Astrocyte of the spinal cord (primary cell): ENCODE results near the gene TPRN.

ENCODE experiments used
- DNase-seq: peaks from one replicate; pipeline ENCODE4 v3.0.0; 2011; ENCODE audit warnings: low read depth, low spot score
- H3K4me3 ChIP-seq: 2 replicates; pipeline ENCODE4 v1.5.1; 2011; ENCODE audit warnings: low read depth, mild to moderate bottlenecking, low read length, moderate library complexity
- in situ Hi-C: cut with HindIII; loops from 2 replicates; pipeline ENCODE4 v1.10.0; 2017; ENCODE audit warnings: low sequenced_read_pairs
- TF ChIP-seq, protein P1 (sequence below): IDR thresholded peaks from 2 replicates; pipeline ENCODE4 v1.5.1; 2012; ENCODE audit warnings: low read depth, mild to moderate bottlenecking, low read length, inconsistent platforms

TPRN gene

DNA sequence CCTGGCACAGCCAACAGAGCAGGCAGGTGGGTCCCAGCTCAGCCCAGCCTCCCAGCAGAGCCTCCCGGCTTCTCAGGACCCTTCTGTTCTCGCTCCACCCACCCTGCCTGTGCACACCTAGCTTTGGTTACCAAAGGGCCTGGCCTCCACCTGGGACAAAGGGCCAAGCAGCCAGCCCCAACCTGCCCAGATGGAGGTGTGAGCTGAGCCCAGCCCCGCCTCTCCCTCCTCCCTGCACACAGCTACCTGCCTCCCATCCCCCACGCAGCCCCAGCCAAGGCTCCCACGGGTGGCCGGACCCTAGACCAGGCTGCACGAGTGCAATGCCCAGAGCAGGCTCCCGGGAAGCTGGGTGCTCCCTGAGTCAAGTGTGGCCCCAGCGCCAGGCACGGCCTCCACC, 5.6 kb downstream of the TPRN start:
- in situ Hi-C loops, result no loop called here
- H3K4me3 ChIP-seq, result no peak overlapping the region
- TF ChIP-seq, protein P1, sequence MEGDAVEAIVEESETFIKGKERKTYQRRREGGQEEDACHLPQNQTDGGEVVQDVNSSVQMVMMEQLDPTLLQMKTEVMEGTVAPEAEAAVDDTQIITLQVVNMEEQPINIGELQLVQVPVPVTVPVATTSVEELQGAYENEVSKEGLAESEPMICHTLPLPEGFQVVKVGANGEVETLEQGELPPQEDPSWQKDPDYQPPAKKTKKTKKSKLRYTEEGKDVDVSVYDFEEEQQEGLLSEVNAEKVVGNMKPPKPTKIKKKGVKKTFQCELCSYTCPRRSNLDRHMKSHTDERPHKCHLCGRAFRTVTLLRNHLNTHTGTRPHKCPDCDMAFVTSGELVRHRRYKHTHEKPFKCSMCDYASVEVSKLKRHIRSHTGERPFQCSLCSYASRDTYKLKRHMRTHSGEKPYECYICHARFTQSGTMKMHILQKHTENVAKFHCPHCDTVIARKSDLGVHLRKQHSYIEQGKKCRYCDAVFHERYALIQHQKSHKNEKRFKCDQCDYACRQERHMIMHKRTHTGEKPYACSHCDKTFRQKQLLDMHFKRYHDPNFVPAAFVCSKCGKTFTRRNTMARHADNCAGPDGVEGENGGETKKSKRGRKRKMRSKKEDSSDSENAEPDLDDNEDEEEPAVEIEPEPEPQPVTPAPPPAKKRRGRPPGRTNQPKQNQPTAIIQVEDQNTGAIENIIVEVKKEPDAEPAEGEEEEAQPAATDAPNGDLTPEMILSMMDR, result no peak
- no peak for DNase-seq

DNA sequence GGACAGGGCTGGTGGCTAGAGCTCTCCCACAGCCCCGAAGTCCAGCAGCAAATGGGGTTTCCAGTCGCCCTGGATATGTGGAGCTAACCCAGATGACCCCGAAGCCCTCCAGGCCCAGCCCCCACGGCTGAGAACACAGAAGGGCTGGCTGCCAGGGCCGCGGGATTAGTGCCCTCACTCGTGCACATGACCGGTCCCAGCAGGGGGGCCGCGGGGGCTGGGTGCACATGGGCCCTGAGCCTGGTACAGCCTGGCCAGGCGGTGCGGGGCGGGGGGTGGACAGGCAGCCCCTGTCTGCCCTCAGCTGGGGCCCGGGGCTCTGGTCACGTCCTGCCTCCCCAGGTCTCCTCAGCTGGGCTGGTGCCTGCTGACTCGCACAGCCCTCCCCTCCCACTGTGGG, 6.2 kb downstream of the TPRN start:
- H3K4me3 ChIP-seq, result no peak overlapping the region
- no peak for DNase-seq
- TF ChIP-seq, protein P1, result no peak
- in situ Hi-C loops, result no loop called here

DNA sequence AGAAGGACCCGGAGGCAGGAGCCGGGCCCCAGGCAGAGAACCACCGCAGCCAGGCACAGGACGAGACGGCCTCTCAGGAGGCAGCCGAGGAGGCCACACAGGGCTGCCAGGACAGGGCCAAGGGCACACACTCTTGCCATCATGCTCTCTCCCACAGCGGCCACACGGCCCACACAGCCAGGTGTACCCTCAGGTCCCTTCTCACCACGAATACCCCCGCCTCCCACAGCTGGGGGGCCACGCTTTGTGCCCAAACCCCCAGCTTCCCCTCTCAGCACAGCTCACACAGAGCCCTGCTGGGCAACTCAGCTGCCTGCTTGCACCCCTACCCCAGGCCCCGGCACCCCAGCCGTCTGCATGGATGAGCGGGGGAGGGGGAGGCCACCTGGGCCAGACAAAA, 6.8 kb downstream of the TPRN start:
- TF ChIP-seq, protein P1, result no peak
- no peak for DNase-seq
- in situ Hi-C loops, result no loop called here
- no peak overlapping the region for H3K4me3 ChIP-seq

DNA sequence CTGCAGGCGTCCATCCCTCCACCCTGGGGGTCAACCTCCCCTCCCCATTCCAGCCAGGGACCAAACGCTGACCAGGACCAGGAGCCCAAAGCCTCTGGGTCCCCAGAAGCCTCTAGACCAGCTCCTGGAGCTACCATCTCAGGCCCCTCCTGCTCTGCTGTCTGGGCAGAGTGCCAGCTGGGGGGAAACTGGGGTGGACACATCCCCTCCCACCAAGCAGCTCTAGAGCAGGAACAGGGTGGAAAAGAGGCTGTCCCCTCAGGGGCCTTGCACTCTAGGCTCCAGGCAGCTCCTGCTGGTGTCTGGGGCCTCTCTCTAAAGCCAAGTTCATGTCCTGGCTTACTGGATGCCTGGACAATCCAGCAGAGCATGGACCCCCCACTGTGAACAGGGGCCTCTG, 7.7 kb downstream of the TPRN start:
- no peak overlapping the region for H3K4me3 ChIP-seq
- TF ChIP-seq, protein P1, result no peak
- in situ Hi-C loops, result no loop called here
- DNase-seq, result no peak

DNA sequence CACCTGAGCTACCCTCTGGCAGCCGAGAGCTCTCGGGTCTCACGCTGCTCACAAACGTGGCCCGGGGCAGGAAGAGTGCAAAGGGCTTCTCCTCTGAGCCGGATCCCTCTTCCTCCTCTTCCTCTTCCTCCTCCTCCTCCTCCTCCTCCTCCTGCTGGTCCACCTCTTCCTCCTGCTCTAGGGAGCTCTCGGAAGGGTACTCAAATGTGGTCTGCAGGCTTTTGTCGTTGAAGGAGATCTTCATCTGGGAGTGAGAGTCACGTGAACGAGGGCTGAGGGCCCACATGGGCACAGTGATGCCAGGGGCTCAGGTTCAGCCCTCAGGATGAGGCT, 8.1 kb downstream of the TPRN start:
- no peak for DNase-seq
- TF ChIP-seq, protein P1, result no peak
- in situ Hi-C loops, result no loop called here
- H3K4me3 ChIP-seq, result no peak overlapping the region

DNA sequence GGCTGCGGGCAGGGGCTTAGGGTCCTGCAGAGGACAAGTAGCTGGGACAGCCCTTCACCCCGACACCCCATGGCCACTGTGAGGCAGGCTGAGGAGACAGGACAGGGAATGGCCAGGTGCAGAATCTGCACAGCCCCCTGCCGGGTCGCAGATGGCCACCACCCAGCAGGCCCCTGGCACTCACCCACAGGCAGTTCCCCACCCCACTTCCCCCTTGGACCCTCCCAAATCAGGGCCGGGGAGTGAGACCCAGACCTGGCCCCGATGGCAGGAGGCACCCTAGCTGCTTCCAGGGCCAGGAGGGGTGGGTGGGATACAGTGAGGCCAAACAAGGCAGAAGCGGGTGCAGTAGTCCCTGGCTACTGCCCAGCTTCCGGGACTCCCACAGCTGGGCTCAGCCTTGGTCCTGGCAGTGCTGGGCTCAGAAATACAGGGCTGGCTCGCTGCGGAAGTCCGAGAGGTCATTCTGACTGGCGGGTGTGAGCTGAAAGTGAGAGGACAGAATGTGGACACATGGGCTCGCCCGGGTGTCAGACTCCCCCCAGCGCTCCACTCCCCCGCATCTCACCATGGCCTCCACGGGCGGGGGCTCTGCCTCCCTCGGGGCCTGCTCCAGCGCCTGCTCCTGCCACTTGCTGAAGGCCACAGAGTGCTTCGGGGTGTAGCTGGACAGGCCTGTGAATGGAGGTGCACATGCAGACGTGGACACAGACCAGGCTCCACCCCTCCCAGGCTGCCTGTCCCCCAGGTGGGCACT, 8.7 kb downstream of the TPRN start:
- in situ Hi-C loops, result no loop called here
- TF ChIP-seq, protein P1, result no peak
- H3K4me3 ChIP-seq, result no peak overlapping the region
- DNase-seq, result no peak
